ENCODE measurements around the gene BANF2. TPM values are rescaled to one million over a fixed set of nuclear protein-coding genes. Genes with fewer than 3 reads are reported as not detected.

Gene BANF2
- total RNA-seq, 1 donor from 2014 or later: not detected

DNA sequence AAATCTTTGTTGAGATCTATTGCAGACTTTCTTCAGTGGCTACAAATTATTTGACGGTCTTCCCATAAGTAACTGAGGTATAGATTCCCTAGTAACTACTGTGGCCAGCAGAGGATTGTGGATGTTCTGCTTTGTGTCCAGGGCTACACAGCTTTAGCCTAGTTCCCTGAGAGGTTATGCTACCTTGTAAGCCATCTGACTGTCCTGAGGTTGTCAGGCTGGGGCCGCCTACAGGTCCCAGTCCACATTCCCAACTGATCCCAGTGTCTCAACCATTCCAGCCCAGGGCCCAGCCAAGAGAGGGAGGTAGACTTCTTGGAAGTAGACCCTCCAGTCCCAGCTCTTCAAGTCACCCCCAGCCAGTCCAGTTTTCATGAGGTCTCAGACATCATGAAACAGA, 57.7 kb downstream of the BANF2 start:
- TF ChIP-seq, protein P1, sequence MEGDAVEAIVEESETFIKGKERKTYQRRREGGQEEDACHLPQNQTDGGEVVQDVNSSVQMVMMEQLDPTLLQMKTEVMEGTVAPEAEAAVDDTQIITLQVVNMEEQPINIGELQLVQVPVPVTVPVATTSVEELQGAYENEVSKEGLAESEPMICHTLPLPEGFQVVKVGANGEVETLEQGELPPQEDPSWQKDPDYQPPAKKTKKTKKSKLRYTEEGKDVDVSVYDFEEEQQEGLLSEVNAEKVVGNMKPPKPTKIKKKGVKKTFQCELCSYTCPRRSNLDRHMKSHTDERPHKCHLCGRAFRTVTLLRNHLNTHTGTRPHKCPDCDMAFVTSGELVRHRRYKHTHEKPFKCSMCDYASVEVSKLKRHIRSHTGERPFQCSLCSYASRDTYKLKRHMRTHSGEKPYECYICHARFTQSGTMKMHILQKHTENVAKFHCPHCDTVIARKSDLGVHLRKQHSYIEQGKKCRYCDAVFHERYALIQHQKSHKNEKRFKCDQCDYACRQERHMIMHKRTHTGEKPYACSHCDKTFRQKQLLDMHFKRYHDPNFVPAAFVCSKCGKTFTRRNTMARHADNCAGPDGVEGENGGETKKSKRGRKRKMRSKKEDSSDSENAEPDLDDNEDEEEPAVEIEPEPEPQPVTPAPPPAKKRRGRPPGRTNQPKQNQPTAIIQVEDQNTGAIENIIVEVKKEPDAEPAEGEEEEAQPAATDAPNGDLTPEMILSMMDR (IDR thresholded peaks at IDR 0.05): no peak
- no peak for DNase-seq (ENCODE audit: low spot score)
- H3K9me3 Mint-ChIP-seq (ENCODE audit: low read depth): peaks cover 10% of the 10 kb centered on the region
- H3K4me3 Mint-ChIP-seq (ENCODE audit: unreplicated experiment): no peak overlapping the region
- peaks cover 12% of the 10 kb centered on the region for H3K27me3 Mint-ChIP-seq (ENCODE audit: low read depth)
- peaks cover 4% of the 10 kb centered on the region for H3K4me1 Mint-ChIP-seq (ENCODE audit: low read depth)
- peaks cover 7% of the 10 kb centered on the region for H3K36me3 Mint-ChIP-seq (ENCODE audit: low read depth)
- no peak overlapping the region for H3K27ac Mint-ChIP-seq (ENCODE audit: unreplicated experiment)

- H3K4me1 Mint-ChIP-seq (ENCODE audit: low read depth): peaks cover 8% of the 10 kb centered on the region
- no peak for DNase-seq (ENCODE audit: low spot score)
- peaks cover 11% of the 10 kb centered on the region for H3K27me3 Mint-ChIP-seq (ENCODE audit: low read depth)
- TF ChIP-seq, protein P1 (IDR thresholded peaks at IDR 0.05): no peak
- H3K27ac Mint-ChIP-seq (ENCODE audit: unreplicated experiment): no peak overlapping the region
- H3K4me3 Mint-ChIP-seq (ENCODE audit: unreplicated experiment): no peak overlapping the region
- peaks cover 7% of the 10 kb centered on the region for H3K36me3 Mint-ChIP-seq (ENCODE audit: low read depth)
- peaks cover 10% of the 10 kb centered on the region for H3K9me3 Mint-ChIP-seq (ENCODE audit: low read depth)
These were observed 58.2 kb downstream of the BANF2 start for GRCh38 chr20:17758010-17758409.

GRCh38 chr20:17758512-17758911, 58.7 kb downstream of the BANF2 start:
- TF ChIP-seq, protein P1 (IDR thresholded peaks at IDR 0.05): no peak
- Mint-ChIP-seq H3K4me3 (ENCODE audit: unreplicated experiment) (no peak overlapping the region), H3K36me3 (ENCODE audit: low read depth) (peaks cover 7% of the 10 kb centered on the region), H3K27ac (ENCODE audit: unreplicated experiment) (no peak overlapping the region), H3K9me3 (ENCODE audit: low read depth) (peaks cover 10% of the 10 kb centered on the region), H3K4me1 (ENCODE audit: low read depth) (peaks cover 10% of the 10 kb centered on the region), H3K27me3 (ENCODE audit: low read depth) (peaks cover 11% of the 10 kb centered on the region)
- no peak for DNase-seq (ENCODE audit: low spot score)

GRCh38 chr20:17759449-17759848, 59.7 kb downstream of the BANF2 start:
- no peak overlapping the region for H3K4me3 Mint-ChIP-seq (ENCODE audit: unreplicated experiment)
- peaks cover 10% of the 10 kb centered on the region for H3K4me1 Mint-ChIP-seq (ENCODE audit: low read depth)
- no peak for DNase-seq (ENCODE audit: low spot score)
- peaks cover 10% of the 10 kb centered on the region for H3K9me3 Mint-ChIP-seq (ENCODE audit: low read depth)
- TF ChIP-seq, protein P1 (IDR thresholded peaks at IDR 0.05): no peak
- H3K27ac Mint-ChIP-seq (ENCODE audit: unreplicated experiment): no peak overlapping the region
- peaks cover 11% of the 10 kb centered on the region for H3K27me3 Mint-ChIP-seq (ENCODE audit: low read depth)
- peaks cover 7% of the 10 kb centered on the region for H3K36me3 Mint-ChIP-seq (ENCODE audit: low read depth)

DNA sequence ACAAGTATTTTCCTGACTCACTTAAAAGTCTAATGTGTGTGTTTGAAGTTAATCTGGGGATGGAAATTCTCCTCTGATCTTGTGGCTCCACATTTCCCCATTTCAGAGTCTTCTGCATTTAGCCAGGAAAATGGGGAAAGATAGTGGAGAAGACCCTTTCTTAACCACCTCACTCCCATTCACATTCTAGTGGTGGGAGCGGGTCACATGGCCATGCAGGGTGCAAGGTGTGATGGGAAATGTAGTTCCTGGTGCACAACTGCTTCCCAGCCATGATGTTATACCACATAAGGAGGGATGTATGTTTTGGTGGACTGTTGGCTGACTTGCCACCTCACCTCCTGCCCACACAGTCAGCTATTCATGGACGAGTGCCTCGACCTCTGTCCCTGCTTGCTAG, 61.8 kb downstream of the BANF2 start:
- DNase-seq (ENCODE audit: low spot score): no peak
- H3K4me3 Mint-ChIP-seq (ENCODE audit: unreplicated experiment): no peak overlapping the region
- no peak overlapping the region for H3K27ac Mint-ChIP-seq (ENCODE audit: unreplicated experiment)

More for the DNA sequence above, 61.8 kb downstream of the BANF2 start:
- H3K4me1 Mint-ChIP-seq (ENCODE audit: low read depth): peaks cover 10% of the 10 kb centered on the region
- peaks cover 7% of the 10 kb centered on the region for H3K36me3 Mint-ChIP-seq (ENCODE audit: low read depth)
- H3K9me3 Mint-ChIP-seq (ENCODE audit: low read depth): peaks cover 10% of the 10 kb centered on the region
- no peaks in the 10 kb centered on the region for H3K27me3 Mint-ChIP-seq (ENCODE audit: low read depth)
- TF ChIP-seq, protein P1 (IDR thresholded peaks at IDR 0.05): no peak
